Suprapubic skin (tissue), 3 donors: ENCODE measurements around the gene PDE3A.

Experiments used
- POLR2AphosphoS5 ChIP-seq, 3 donors: sonication (generic); formaldehyde crosslinking; IDR thresholded peaks; one replicate each; pipeline ENCODE4 v1.6.1; 2017; ENCODE audit warnings: antibody characterized with exemption in 3 of 3
- TF ChIP-seq, protein P1 (sequence below), 2 donors: fragments of 200-600 bp in 1 of 2; fragments of 450-650 bp in 1 of 2; sonication (generic) in 1 of 2; IDR thresholded peaks; one replicate each; pipeline ENCODE4 v1.5.1; 2016 to 2019; ENCODE audit warnings: antibody characterized with exemption in 2 of 2, mild to moderate bottlenecking in 1 of 2, moderate library complexity in 1 of 2

DNA sequence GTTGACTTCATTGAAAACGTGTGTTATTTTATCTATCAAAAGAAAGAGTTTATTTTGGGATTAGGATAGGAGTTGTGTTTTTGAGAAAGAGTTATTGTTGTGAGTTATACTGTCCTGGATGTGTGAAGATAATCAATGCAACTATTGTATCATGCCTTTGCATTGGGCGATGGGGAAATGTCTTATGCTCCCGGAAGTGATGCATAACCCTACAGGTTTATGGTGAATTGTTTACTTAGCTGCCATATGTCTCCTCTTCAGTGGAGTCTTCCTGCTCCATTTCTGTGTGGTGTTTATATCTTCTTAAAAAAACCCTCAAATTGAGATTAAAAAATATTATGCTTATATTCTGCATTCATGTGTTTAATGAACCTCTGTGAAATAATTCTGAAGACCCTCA is 6.5 kb downstream of the PDE3A start:
- TF ChIP-seq, protein P1, sequence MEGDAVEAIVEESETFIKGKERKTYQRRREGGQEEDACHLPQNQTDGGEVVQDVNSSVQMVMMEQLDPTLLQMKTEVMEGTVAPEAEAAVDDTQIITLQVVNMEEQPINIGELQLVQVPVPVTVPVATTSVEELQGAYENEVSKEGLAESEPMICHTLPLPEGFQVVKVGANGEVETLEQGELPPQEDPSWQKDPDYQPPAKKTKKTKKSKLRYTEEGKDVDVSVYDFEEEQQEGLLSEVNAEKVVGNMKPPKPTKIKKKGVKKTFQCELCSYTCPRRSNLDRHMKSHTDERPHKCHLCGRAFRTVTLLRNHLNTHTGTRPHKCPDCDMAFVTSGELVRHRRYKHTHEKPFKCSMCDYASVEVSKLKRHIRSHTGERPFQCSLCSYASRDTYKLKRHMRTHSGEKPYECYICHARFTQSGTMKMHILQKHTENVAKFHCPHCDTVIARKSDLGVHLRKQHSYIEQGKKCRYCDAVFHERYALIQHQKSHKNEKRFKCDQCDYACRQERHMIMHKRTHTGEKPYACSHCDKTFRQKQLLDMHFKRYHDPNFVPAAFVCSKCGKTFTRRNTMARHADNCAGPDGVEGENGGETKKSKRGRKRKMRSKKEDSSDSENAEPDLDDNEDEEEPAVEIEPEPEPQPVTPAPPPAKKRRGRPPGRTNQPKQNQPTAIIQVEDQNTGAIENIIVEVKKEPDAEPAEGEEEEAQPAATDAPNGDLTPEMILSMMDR (IDR thresholded peaks at IDR 0.05), result no peak
- TF ChIP-seq POLR2AphosphoS5 (IDR thresholded peaks at IDR 0.05), result no peak
